GM10847 (cell line): Measurements from ENCODE around the gene CALU.

Experiments used
- POLR2A ChIP-seq: IDR thresholded peaks from 2 replicates; pipeline ENCODE4 v1.6.1; 2011; ENCODE audit not compliant: insufficient read length; ENCODE audit errors: extremely low read depth

CALU gene

DNA sequence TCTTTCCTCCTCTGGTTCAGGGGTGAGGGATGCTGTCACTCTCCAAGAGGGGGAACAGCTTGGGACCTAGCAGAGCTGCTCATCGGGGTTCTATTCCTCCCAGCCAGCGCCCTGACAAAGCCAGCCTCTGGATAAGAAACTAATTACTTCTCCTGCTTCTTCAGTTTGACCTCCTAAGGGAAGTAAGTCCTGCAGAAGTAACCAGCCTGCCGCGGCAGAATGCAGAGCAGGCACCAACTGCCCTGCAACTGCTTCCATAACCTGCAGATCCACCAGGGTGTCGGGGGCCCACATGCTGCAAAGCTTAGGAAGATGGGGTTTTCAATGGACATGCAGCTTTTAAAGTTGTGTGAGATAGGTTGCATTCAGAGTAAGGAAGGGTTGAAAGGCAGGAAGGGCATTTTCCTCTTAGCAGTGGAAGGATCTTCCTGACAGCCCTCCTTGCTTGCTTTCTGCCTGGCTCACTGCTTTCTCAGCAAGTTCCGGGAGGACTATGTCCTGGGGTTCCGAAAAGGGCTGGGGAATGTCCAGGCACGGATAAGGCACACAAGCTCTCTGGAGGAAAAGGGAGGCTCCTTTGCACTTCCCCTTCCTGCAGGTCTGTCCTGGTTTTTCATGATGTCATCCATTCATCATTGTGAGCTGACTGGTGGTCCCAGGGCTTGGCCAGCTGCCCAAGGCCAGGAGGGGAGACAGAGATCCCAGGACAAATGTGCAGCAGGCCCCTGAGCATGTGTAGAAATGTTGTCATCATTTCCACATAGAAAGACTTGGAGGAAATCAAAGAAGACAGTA lies 24.3 kb upstream of the CALU start:
- TF ChIP-seq POLR2A = no peak

DNA sequence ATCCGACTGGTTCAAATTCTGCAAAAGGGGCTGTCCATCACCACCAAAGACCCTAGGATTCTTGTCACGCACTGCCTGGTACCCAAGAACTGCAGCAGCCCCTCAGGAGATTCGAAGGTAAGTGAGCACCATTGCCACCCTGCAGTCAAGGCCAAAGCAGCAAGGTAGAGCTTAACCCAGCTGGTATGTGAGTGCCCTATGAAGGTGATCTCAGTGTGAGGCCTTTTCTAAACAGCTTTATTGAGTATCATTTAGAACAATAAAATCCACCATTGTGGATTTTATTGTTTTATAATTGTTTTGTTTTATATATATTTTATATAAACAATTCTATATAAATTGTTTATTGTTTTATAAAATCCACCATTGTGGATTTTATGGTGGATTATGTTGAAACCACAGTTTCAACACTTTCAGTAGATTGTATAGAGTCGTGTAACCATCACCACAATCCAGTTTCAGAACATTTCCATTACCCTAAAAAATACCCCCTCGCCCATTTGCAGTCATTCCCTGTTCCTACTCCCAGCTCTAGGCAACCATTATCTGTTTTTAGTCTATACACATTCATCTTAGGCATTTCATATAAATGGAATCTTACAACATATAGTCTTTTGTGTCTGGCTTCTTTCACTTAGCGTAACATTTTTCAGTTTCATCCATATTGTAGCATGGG lies 20.1 kb upstream of the CALU start:
- TF ChIP-seq POLR2A = no peak

GRCh38 chr7:128721376-128721775 lies 17.8 kb upstream of the CALU start:
- no peak for TF ChIP-seq POLR2A

DNA sequence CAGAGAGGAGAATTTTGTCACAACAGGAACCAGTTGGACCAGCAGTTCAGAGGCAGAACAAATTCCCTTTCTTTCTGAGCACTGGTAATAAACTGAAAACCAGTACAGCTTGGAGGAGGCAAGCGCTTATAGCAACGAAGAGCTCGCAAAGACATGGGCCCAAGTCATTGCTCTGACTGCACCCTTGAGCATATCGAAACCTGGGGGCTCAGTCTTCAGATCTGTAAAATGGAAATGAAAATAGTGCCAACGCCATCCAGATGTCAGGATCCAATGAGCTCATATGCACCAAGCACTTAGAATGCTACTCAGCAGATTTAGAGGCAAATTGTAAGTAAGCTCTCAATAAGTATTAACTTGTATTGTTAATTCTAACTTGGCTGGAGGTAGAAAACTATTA lies 14.4 kb upstream of the CALU start:
- TF ChIP-seq POLR2A = no peak

- no peak for TF ChIP-seq POLR2A
Measured at GRCh38 chr7:128725531-128725930, 13.6 kb upstream of the CALU start.

DNA sequence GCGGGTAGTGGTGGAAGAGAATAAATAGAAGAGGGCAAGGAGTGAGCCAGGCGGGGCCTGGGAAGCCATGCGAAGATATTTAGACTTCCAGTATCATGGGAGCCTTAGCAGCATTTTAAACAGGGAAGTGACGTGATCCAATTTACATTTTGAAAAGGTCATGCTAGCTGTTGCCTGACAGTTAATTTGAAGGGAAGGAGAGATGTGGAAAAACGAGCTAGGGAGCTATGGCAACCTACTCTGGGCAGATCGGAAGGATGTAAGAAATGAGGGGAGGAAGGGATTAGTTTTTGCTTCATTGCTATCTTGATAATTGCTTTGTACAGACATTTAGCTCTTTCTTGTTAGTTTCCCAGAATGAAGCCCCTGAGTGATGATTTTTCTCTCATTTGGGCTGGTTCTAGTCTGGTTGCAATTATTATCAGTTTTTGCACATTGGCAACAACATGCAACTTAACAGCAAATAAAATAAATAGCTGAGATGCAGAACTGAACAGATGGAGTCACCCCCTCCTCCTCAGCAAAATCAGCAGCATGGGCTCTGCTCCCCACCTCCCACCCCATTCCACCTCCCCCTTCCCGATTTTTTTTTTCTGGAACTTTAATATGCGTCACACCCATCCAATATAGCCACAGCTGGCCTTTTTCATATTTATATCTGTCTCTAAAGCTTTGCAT lies 13.0 kb upstream of the CALU start:
- TF ChIP-seq POLR2A = no peak

GRCh38 chr7:128726737-128727072 lies 12.5 kb upstream of the CALU start:
- no peak for TF ChIP-seq POLR2A

DNA sequence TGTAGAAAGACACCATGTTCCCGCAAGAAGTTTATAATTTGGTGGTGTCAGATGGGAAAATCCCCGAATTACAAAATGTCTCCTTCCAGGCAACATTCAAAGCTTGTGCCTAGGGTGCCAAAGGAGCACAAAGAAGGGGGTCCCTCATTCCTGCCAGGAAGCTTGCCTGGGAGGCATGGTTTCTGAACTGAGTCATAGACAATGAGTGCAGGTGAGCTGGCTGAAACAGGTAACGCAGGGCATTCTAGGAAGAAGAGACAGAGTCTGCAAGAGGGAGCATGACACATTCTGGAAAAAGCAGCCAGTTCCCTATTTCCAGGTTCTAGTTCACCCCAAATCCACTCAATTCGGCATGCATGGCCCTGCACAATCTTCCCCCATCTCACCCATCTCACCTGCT lies 11.9 kb upstream of the CALU start:
- no peak for TF ChIP-seq POLR2A

DNA sequence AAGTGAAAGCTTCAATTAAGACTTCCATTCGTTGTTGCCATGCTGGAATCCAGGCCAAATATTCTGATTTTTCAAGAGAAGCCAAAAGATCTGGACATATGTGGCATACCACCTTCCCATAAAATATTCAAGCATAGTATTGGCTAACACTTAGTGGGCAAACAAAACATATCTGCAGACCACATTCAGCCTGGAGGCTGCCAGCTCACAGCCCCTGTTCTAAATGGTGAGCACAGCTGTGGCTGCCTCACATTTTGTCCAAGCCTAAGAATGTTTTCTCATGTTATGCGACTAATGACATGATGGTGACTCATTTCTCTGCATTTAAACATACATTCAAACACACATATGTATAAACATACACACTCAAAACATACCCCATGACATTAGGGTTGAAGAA lies 10.6 kb upstream of the CALU start:
- no peak for TF ChIP-seq POLR2A

DNA sequence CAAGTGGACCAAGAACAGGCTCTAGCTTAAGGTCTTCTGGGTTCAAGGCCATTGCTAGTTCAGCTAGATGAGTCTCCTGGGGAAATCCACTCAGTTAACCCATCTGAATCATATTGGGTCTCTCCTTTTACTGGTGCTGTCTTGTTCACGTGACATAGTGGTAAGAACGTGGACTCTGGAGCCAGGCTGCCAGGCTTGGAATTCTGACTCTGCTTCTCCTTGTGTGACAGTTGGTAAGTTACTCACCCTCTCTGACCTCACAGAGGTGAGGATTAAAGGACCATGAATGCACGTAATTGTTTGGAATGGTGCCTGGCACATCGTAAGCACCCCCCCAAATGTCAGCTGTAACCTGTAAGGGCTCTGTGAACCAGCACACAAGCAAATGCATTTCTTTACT lies 9.7 kb upstream of the CALU start:
- TF ChIP-seq POLR2A = no peak

DNA sequence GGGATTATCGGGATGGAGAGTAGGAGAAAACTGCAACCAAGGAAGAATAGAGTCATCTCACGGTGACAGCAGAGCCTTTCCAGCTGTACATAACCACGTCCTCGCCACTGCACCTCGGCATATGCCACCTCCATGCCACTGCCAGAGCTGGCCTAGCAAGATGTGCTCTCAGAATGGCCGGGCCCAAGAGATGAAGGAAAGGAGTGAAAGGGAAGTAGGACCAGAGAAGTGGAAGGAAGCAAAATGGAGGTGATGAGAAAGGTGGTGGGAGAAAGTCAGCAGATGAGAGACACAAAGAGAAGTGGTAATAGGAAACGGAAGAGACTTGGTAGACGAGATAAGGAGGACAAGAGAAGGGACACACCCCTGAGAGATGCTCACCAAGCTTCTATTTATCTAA lies 8.0 kb upstream of the CALU start:
- no peak for TF ChIP-seq POLR2A

DNA sequence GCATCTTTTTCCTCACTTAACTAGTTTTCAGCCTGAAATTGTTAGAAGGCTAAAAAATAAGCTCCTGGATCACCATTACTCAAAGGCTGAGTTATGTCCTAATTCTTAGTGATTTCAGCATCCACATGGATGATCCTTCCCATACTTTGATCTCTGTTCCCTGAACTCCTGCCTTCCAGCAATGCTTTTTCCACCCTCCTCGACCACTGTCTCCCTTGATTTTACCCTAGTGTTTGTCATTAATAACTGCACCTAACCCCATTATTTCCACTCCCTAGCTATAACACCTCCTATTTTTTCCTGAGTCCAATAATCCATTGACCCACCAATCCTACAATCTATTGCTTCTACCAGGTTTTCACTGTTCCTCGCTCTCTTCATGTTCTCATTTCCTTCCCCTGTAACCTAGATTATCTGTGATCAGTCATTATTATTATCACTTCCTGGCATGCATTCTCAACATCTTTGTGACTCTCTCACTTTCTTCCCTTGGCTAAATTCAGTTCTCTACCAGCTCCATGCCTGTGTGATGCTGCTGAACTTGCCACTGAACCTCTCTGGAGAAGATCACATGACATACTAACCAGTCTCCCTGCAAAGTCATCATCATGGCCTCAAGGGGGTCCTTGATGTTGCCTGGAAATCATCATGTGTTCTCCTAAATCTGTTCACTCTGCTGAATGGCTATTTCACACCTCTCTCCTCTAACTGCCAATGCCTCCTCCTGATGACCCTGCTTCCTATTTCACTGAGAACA lies 6.5 kb upstream of the CALU start:
- no peak for TF ChIP-seq POLR2A

- no peak for TF ChIP-seq POLR2A
Measured at GRCh38 chr7:128733278-128733645, 5.9 kb upstream of the CALU start.

DNA sequence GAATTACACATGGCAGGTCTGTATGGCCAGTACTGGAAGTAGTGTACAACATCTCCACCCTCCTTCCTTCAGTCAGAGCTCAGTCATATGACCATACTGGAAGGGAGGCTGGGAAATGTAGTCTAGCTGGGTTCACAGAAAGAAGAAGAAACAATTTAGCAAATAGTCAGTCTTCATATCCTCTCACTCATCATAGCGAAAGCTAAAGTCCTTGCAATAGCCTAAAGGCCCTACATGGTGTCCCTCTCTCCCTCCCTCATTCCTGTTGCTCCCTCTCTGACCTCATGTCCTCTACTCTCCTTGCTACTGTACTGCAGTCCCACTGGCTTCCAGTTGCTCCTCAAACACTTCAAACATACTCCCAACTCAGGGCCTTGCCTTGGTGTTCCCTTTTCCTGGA lies 4.3 kb upstream of the CALU start:
- TF ChIP-seq POLR2A = no peak

- TF ChIP-seq POLR2A = no peak
Measured at GRCh38 chr7:128735436-128735835, 3.7 kb upstream of the CALU start.

- no peak for TF ChIP-seq POLR2A
Measured at GRCh38 chr7:128737441-128737840, 1.7 kb upstream of the CALU start.

GRCh38 chr7:128737867-128738385 lies 1.2 kb upstream of the CALU start:
- no peak for TF ChIP-seq POLR2A
